Measurements from ENCODE around the gene ITGA2B. TPM values are rescaled to one million over a fixed set of nuclear protein-coding genes. Genes with fewer than 3 reads are reported as not detected.

ITGA2B gene
- total RNA-seq, 1 donor from 2014 or later: 1.2 TPM

- Mint-ChIP-seq H3K4me3 (ENCODE audit: low read depth) (no peak overlapping the region), H3K9me3 (ENCODE audit: low read depth) (no peaks in the 10 kb centered on the region), H3K27ac (peak overlapping the region; percentile 63), H3K4me1 (ENCODE audit: low read depth) (no peaks in the 10 kb centered on the region), H3K27me3 (no peaks in the 10 kb centered on the region), H3K36me3 (ENCODE audit: insufficient read depth) (peaks cover 13% of the 10 kb centered on the region)
- no peak for DNase-seq (ENCODE audit: low spot score, unreplicated experiment)
- no peak for TF ChIP-seq CTCF (IDR thresholded peaks at IDR 0.05; ENCODE audit: unreplicated experiment)
These were observed 35.5 kb upstream of the ITGA2B start for GRCh38 chr17:44424828-44425461.

- Mint-ChIP-seq H3K27ac (no peak overlapping the region), H3K36me3 (ENCODE audit: insufficient read depth) (peaks cover 15% of the 10 kb centered on the region), H3K27me3 (no peaks in the 10 kb centered on the region), H3K9me3 (ENCODE audit: low read depth) (no peaks in the 10 kb centered on the region), H3K4me1 (ENCODE audit: low read depth) (no peaks in the 10 kb centered on the region), H3K4me3 (ENCODE audit: low read depth) (no peak overlapping the region)
- no peak for TF ChIP-seq CTCF (IDR thresholded peaks at IDR 0.05; ENCODE audit: unreplicated experiment)
- no peak for DNase-seq (ENCODE audit: low spot score, unreplicated experiment)
These were observed 28.1 kb upstream of the ITGA2B start for GRCh38 chr17:44417553-44417952.

GRCh38 chr17:44416558-44417289 is 27.3 kb upstream of the ITGA2B start:
- H3K36me3 Mint-ChIP-seq (ENCODE audit: insufficient read depth): peaks cover 15% of the 10 kb centered on the region

GRCh38 chr17:44414394-44415155 is 25.1 kb upstream of the ITGA2B start:
- H3K27me3 Mint-ChIP-seq: no peaks in the 10 kb centered on the region
- no peak overlapping the region for H3K27ac Mint-ChIP-seq
- DNase-seq (ENCODE audit: low spot score, unreplicated experiment): no peak
- no peaks in the 10 kb centered on the region for H3K9me3 Mint-ChIP-seq (ENCODE audit: low read depth)
- no peak for TF ChIP-seq CTCF (IDR thresholded peaks at IDR 0.05; ENCODE audit: unreplicated experiment)
- H3K4me1 Mint-ChIP-seq (ENCODE audit: low read depth): no peaks in the 10 kb centered on the region
- H3K4me3 Mint-ChIP-seq (ENCODE audit: low read depth): no peak overlapping the region
- peaks cover 16% of the 10 kb centered on the region for H3K36me3 Mint-ChIP-seq (ENCODE audit: insufficient read depth)

More at GRCh38 chr17:44416558-44417289, 27.3 kb upstream of the ITGA2B start:
- H3K4me3 Mint-ChIP-seq (ENCODE audit: low read depth): no peak overlapping the region
- no peaks in the 10 kb centered on the region for H3K9me3 Mint-ChIP-seq (ENCODE audit: low read depth)
- no peaks in the 10 kb centered on the region for H3K4me1 Mint-ChIP-seq (ENCODE audit: low read depth)
- no peak for TF ChIP-seq CTCF (IDR thresholded peaks at IDR 0.05; ENCODE audit: unreplicated experiment)
- no peak overlapping the region for H3K27ac Mint-ChIP-seq
- no peak for DNase-seq (ENCODE audit: low spot score, unreplicated experiment)
- H3K27me3 Mint-ChIP-seq: no peaks in the 10 kb centered on the region

GRCh38 chr17:44409309-44410028 is 20.0 kb upstream of the ITGA2B start:
- TF ChIP-seq CTCF (IDR thresholded peaks at IDR 0.05; ENCODE audit: unreplicated experiment): peak; percentile 30
- no peak for DNase-seq (ENCODE audit: low spot score, unreplicated experiment)
- Mint-ChIP-seq H3K4me3 (ENCODE audit: low read depth) (no peak overlapping the region), H3K9me3 (ENCODE audit: low read depth) (no peaks in the 10 kb centered on the region), H3K27me3 (no peaks in the 10 kb centered on the region), H3K27ac (no peak overlapping the region), H3K4me1 (ENCODE audit: low read depth) (no peaks in the 10 kb centered on the region), H3K36me3 (ENCODE audit: insufficient read depth) (peaks cover 17% of the 10 kb centered on the region)

Data from progenitor cell of endocrine pancreas (in vitro differentiated cells).